ENCODE data around the gene SBDS. TPM values are rescaled to one million over a fixed set of nuclear protein-coding genes. Genes with fewer than 3 reads are reported as not detected.
"Not testable (repeated sequence)": the region's sequence is repeated elsewhere in the genome, so short reads cannot be mapped to it uniquely, and the experiment has no call there.

Gene SBDS
- total RNA-seq, result 49.9 TPM

DNA sequence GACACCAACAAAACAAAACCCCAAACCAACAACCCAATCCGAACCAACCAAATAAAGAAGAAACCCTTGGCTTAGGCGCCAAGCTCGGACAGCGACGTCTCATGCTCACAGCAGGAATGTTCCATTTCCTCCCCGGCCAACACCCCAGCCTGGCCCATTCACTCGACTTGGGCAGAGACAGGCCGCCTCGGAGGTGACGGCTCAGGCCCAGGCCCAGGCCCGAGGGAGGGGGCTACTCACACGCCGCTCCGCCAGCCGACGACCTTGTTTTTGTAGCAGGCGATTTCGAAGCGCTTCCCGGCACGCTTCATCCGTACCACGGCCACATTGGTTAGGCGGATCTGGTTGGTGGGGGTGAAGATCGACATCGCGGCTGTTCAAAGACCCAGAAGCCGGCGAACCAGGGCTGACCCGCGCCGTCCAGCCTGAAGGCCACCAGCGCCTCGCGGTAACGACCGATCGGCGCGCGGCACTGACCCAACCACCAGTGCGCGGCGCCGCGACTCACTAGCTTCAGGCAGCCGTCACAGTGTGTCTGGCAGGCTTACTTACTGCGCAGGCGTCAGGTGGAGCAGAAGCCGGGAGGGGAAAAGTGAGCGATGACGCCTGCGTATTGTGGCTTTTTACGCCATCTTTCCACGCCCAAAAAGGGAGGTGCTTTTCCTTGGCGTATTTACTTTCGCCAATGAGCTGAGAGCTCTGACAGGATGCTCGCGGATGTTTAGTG is at the start of gene SBDS:
TSS of gene SBDS (minus strand) at position 537 of the 727 bp plus-strand sequence. CDS start at position 368, 169 bp downstream.
- peak; percentile 81 for ATAC-seq
- peak; percentile 96 for DNase-seq (ENCODE audit: low spot score)

DNA sequence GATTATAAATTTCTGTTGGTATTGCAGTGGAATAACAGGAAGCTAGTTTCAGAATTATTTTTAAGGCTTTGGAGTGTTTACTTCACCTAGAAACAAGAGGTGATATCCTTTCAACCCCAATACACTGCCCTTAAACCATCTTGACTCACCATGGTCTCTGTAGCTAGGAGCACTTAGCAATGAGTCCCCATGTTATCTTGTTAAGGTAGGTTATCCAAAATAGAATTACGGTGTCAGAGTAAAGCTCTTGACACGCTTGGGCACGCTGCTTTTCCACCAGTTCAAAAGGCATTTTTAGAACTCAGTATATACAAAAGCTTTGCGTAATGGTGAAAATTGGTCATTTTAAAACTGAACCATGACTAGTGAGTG is 48.2 kb upstream of the SBDS start:
- ATAC-seq; DNase-seq (ENCODE audit: low spot score): not testable (repeated sequence)

DNA sequence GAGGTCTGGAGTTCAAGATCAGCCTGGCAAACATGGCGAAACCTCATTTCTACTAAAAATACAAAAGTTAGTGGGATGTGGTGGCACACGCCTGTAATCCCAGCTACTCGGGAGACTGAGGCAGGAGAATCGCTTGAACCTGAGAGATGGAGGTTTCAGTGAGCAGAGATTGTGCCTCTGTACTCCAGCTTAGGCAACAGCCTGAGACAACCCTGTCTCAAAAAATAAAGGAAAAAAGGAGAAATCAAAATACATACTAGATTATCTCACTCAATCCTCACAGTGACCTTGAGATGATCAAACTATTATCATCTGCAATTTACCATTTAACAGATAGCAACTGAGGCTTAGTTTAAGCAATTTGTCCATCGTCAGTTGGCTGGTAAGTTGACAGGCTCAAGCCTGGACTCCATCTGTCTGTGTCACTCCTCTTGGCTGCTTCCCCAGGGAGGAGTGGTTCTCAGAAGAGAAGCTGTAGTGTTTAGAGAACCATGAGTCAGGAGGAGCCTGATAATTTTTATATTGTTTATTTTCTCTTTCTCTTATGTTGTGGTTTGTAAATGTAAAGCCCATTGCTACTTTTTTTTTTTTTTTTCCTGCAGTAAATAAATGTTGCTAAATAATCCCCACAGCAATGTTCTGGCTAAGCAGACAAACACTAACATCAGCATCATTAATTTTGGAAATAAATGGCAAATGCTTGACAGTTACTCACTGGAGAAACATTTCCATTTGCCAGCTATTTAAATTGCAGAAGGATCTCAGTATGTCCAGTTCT is 47.6 kb upstream of the SBDS start:
- ATAC-seq (peak; percentile 91), DNase-seq (ENCODE audit: low spot score) (peak; percentile 59)

DNA sequence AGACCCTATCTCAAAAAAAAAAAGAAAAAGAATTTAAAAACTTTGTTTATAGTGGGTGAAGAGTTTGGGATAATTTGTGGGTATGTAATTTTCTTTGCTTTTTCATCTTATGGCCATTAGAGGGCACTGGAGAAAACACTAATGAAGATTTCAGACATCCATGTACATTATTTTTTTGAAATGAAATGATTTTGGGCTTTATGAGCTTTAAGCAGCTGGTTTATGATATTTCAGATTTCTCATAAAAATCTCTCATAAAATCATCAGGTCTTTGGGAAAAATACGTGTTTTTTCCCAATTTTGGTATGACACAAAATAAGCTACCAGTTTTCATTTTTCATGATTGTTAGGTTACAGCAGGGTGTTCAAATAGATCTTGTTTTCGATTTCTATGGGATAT is 45.4 kb upstream of the SBDS start:
- DNase-seq (ENCODE audit: low spot score), result not testable (repeated sequence)
- peak; percentile 39 for ATAC-seq

DNA sequence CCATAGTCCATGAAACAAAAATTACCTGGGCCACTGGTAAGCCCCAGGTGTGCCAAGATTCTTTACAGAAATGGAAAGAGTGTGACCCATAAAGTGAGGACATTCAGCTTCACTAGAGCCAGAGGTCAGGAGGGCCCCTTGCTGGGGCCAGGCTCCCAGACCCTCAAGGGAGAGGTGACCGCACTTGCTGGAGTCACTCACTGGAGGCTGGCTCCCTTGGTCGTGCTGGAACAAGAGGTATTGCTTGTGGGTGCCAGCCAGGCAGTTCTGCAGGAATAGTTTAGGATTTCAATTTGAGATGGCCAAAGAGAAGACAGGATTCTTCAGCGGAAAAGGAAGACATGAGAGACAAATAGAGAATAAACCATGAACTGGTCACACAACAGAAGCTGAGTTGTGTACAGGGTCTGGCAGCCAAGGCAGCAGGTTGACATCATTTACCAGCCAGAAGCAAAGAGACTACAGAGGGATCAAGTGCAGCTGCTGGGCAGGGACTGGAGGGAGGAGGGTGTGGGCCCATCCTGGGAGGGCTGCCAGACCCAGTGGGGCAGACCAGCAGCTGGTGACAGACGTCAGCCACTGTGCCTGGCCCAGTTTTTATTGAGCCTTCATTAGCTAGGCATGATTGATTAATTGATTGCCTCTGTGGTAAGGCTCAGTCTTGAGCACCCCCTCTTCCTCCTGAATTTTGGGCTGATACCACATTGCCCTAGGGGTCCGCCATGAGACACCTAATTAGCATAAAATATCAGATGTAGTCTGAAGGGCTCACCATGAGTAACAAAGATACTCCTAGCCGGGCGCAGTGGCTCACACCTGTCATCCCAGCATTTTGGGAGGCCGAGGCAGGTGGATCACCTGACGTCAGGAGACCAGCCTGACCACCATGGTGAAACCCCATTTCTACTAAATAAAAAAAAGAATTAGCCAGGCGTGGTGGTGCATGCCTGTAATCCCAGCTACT is 41.3 kb upstream of the SBDS start:
- peak; percentile 34 for ATAC-seq

DNA sequence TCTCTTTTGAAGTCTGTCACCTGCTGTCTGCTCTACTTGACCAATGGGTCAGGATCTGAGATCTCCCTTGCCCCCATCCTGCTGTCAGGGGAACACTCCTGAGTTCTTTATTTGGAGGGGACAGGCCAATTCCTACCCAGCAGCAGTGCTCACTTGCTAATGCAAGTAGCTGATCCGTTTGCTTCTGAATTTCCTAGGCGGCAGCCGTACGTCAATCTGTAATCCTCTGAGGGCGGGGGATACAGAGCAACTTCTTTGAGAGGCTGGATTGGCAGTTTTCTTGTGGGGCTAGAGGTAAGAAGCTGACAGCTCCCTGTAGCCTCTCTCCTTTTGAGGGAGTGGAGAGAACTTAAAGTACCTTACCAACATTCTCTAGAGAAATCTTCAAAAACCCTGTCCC is 37.9 kb upstream of the SBDS start:
- no peak for ATAC-seq
- no peak for DNase-seq (ENCODE audit: low spot score)

More for the DNA sequence above, 41.3 kb upstream of the SBDS start:
- not testable (repeated sequence) for DNase-seq (ENCODE audit: low spot score)

- DNase-seq (ENCODE audit: low spot score); ATAC-seq: not testable (repeated sequence)
Observed at GRCh38 chr7:67031685-67032084, 36.3 kb upstream of the SBDS start.

- not testable (repeated sequence) for ATAC-seq; DNase-seq (ENCODE audit: low spot score)
Observed at GRCh38 chr7:67025459-67025858, 30.1 kb upstream of the SBDS start.

GRCh38 chr7:67022511-67022910 is 27.1 kb upstream of the SBDS start:
- ATAC-seq, result no peak
- DNase-seq (ENCODE audit: low spot score), result no peak

DNA sequence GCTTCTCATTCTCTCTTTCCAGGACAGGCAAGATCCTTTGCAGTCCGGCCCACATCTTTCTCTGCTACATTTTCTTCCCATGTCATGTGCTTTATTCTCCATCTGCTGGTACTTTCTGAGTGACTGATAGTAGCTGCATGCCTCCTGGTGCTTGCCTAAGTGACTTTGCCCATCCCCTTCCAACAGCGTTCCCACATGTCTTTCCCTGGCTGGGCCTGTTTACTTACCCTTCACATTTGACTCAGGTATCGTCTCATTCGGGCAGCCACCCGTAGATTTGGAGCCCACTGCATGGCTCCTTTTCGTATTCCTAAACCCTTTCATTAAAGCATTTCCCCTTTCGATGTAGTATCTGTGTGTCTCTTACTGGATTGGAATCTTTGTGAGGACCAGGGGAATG is 25.9 kb upstream of the SBDS start:
- DNase-seq (ENCODE audit: low spot score) (no peak), ATAC-seq (no peak)

DNA sequence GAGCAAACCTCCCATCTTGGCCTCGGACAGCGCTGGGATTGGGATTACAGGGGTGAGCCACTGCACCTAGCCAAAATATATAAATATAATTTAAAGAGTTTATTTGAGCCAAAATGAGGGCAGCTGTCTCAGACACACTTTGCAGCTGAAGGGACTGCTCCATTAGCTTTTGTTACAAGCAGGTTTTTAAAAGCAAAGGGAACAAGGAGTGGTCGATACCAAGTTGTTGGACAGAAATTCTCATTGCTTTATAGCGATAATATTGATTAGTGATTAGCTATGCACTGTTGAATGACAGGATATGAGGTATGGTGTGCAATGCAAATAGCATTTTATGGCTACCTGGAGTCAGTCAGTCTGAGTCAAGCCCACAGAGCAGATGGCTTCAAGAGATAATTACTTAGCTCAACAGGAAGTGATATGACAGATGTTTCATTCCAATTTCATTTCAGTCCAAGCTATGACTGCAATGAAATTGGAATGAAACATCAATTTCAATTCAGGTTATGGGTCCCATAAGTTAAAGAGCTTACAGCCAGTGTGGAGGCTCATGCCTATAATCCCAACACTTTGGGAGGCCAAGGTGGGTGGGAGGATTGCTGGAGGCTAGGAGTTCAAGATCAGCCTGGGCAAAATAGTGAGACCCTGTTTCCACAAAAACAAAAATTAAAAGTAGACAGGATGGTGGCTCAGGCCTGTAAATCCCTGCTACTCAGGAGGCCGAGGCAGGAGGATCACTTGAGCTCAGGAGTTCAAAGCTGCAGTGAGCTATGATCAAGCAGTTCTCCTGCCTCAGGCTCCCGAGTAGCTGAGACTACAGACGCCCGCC is 24.4 kb upstream of the SBDS start:
- DNase-seq (ENCODE audit: low spot score), result no peak
- no peak for ATAC-seq

DNA sequence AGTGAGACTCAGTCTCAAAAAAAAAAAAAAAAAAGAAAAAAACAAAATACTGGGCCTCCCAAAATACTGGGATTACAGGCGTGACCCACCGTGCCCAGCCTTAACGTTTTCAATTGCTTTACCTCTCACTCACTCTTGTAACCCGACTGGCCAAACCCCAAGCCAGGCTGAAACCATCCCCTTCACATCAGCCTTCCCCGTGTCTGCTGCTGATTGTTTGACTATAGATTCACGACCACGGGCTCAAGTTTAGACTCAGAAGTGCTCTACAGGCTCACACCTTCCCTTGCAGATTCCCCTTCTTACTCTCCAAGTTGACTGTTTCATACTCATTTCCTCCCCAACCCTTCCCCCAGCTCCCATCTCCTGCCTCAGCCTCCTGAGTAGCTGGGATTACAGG is 23.6 kb upstream of the SBDS start:
- no peak for ATAC-seq
- no peak for DNase-seq (ENCODE audit: low spot score)

- ATAC-seq; DNase-seq (ENCODE audit: low spot score): not testable (repeated sequence)
Observed at GRCh38 chr7:67017971-67018370, 22.6 kb upstream of the SBDS start.

DNA sequence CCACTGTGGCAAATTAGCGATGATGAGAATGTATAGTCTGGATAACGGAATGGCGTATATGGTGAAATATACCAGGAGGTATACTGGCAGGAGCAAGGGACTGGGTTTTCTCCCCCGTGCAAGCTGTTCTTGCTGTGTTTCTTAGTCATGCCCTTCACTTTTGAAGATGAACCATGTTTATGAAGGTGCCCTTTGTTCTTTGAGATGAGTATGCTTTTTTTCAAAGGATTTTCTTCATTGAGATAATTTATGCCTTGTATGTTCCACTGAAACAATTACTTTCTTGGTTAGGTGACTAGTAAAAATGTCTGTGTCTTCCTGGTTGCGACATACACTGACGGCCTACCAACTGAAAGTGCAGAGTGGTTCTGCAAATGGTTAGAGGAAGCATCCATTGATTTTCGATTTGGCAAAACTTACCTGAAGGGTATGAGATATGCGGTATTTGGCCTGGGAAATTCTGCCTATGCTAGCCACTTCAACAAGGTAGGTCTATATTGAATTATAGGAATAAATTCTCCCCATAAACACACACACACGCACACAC is 18.8 kb upstream of the SBDS start:
- not testable (repeated sequence) for ATAC-seq; DNase-seq (ENCODE audit: low spot score)

DNA sequence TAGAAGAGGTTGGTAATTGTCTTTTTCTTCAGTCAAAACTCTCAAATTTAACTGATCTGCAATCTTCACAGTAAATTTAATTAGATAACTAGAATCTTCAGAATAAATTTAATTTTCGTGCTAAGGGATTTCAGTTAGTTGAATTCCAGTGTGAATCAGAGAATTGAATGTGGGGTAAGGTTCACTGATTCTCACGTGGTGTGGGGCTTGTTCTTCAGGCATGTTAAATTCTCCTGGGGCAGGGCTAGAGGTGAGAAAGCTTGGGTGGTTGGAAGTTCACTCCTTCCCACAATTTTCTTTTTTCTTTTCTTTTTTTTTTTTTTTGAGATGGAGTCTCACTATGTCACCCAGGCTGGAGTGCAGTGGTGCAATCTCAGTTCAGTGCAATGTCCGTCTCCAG is 14.3 kb upstream of the SBDS start:
- ATAC-seq; DNase-seq (ENCODE audit: low spot score): not testable (repeated sequence)

- DNase-seq (ENCODE audit: low spot score) (no peak), ATAC-seq (no peak)
Observed at GRCh38 chr7:67008260-67008659, 12.9 kb upstream of the SBDS start.

GRCh38 chr7:67006965-67007364 is 11.6 kb upstream of the SBDS start:
- DNase-seq (ENCODE audit: low spot score) (no peak), ATAC-seq (no peak)

- ATAC-seq; DNase-seq (ENCODE audit: low spot score): not testable (repeated sequence)
Observed at GRCh38 chr7:67004145-67004544, 8.8 kb upstream of the SBDS start.

- not testable (repeated sequence) for DNase-seq (ENCODE audit: low spot score)
- peak; percentile 37 for ATAC-seq
Observed at GRCh38 chr7:67000601-67001258, 5.3 kb upstream of the SBDS start.

All from left lobe of liver (tissue), 2 donors.